Endothelial cell of umbilical vein (primary cell): Measurements from ENCODE around the gene FUT7. TPM values are rescaled to one million over a fixed set of nuclear protein-coding genes. Genes with fewer than 3 reads are reported as not detected.

ENCODE experiments used
- Bru-seq: library from RNA; stranded (reverse); fragments of 400-500 nt; gene quantifications from one replicate; lab custom pipeline; 2021; lab: Mats Ljungman, UMichigan
- BruChase-seq, 2 experiments: library from RNA; stranded (reverse); fragments of 400-500 nt; gene quantifications; one replicate each; lab custom pipeline; 2021; lab: Mats Ljungman, UMichigan
- BruUV-seq: library from RNA; stranded (reverse); fragments of 400-500 nt; replicated peaks from 2 replicates; lab custom pipeline; 2021; lab: Mats Ljungman, UMichigan
- CTCF ChIA-PET: fragments of 300-600, 350-600 bp; sonication (Branson Sonifier 250); formaldehyde crosslinking; loops from one replicate; lab custom pipeline; 2021; ENCODE audit warnings: antibody characterized with exemption, inconsistent platforms; lab: Charles Lee
- POLR2A ChIA-PET: fragments of 300-600, 350-600 bp; sonication (Branson Sonifier 250); formaldehyde crosslinking; loops from one replicate; lab custom pipeline; 2021; ENCODE audit warnings: antibody characterized with exemption, inconsistent platforms; lab: Charles Lee
- DNase-seq: peaks from one replicate; pipeline ENCODE4 v3.0.0-alpha.2; 2011; ENCODE audit warnings: low read depth, low spot score
- FAIRE-seq: peaks from 2 replicates; lab custom pipeline; 2011; peaks lifted over from hg19 to GRCh38; lab: Jason Lieb, UNC
- H2AFZ ChIP-seq: 2 replicates; pipeline ENCODE4 v1.6.0; 2012; ENCODE audit warnings: low read depth, low read length, control low read depth, inconsistent platforms
- H3K27ac ChIP-seq: 2 replicates; pipeline ENCODE4 v1.5.1; 2011; ENCODE audit warnings: low read depth, mild to moderate bottlenecking, control low read depth, low read length, moderate library complexity; ENCODE audit not compliant: insufficient read depth
- H3K27me3 ChIP-seq, 2 experiments: 2 replicates each; pipeline versions ENCODE4 v1.6.0 to v1.6.1; 2011; ENCODE audit warnings: low read length in 2 of 2, mixed read lengths in 1 of 2; ENCODE audit not compliant: control insufficient read depth in 2 of 2, insufficient read depth in 2 of 2
- H3K36me3 ChIP-seq, 2 experiments: 2 replicates in 1 of 2; 3 replicates in 1 of 2; pipeline ENCODE4 v1.5.1; 2011; ENCODE audit warnings: low read length in 2 of 2, mild to moderate bottlenecking in 1 of 2, moderate library complexity in 1 of 2; ENCODE audit not compliant: control insufficient read depth in 2 of 2, insufficient read depth in 2 of 2; ENCODE audit errors: extremely low read depth in 1 of 2
- H3K4me1 ChIP-seq: 3 replicates; pipeline ENCODE4 v1.5.1; 2011; ENCODE audit warnings: mild to moderate bottlenecking, low read length; ENCODE audit not compliant: control insufficient read depth, insufficient read depth; ENCODE audit errors: extremely low read depth
- H3K4me2 ChIP-seq: 2 replicates; pipeline ENCODE4 v1.6.1; 2011; ENCODE audit warnings: low read length, control low read depth, mixed read lengths; ENCODE audit not compliant: insufficient read depth
- H3K4me3 ChIP-seq, 3 experiments: fragments of 200-600 bp in 1 of 3; sonication (generic), shearing (Covaris generic) in 1 of 3; replicated peaks in 1 of 3; 2 replicates each; pipeline ENCODE4 v1.5.1; 2011 to 2016; ENCODE audit warnings: control low read depth in 3 of 3, low read length in 3 of 3, mild to moderate bottlenecking in 2 of 3, inconsistent platforms in 1 of 3, low read depth in 1 of 3, moderate library complexity in 1 of 3; ENCODE audit not compliant: insufficient read depth in 1 of 3
- H3K79me2 ChIP-seq: 2 replicates; pipeline ENCODE4 v1.6.0; 2012; ENCODE audit warnings: low read length, inconsistent platforms; ENCODE audit not compliant: control insufficient read depth, insufficient read depth
- H3K9ac ChIP-seq: replicated peaks from 2 replicates; pipeline ENCODE3; 2011; ENCODE audit warnings: low read length, control low read depth; ENCODE audit not compliant: insufficient read depth; ENCODE audit errors: extremely low read depth
- H3K9me1 ChIP-seq: replicated peaks from 3 replicates; pipeline ENCODE4 v1.6.0; 2011; ENCODE audit warnings: mild to moderate bottlenecking, low read length; ENCODE audit not compliant: control insufficient read depth, insufficient read depth; ENCODE audit errors: extremely low read depth
- H3K9me3 ChIP-seq: replicated peaks from 2 replicates; pipeline ENCODE4 v1.5.1; 2012; ENCODE audit warnings: low read length, inconsistent platforms; ENCODE audit not compliant: control insufficient read depth, insufficient read depth
- H4K20me1 ChIP-seq: replicated peaks from 2 replicates; pipeline ENCODE3; 2011; ENCODE audit warnings: mild to moderate bottlenecking, low read length; ENCODE audit not compliant: control insufficient read depth, insufficient read depth; ENCODE audit errors: extremely low read depth
- EZH2 ChIP-seq: IDR thresholded peaks from 2 replicates; pipeline ENCODE4 v1.6.1; 2012; ENCODE audit warnings: borderline replicate concordance, low read depth, mild to moderate bottlenecking, moderate library complexity, low read length, inconsistent platforms; ENCODE audit not compliant: severe bottlenecking
- FOS ChIP-seq: IDR thresholded peaks from 2 replicates; pipeline ENCODE4 v1.6.1; 2011; ENCODE audit warnings: mild to moderate bottlenecking, low read length, moderate library complexity, borderline replicate concordance; ENCODE audit not compliant: insufficient read depth
- GATA2 ChIP-seq: IDR thresholded peaks from 2 replicates; pipeline ENCODE4 v1.7.0; 2011; ENCODE audit warnings: low read depth, mild to moderate bottlenecking, moderate library complexity, mixed read lengths, low read length; ENCODE audit not compliant: insufficient read length, insufficient read depth
- JUN ChIP-seq: IDR thresholded peaks from 2 replicates; pipeline ENCODE4 v1.6.1; 2011; ENCODE audit warnings: borderline replicate concordance, low read depth; ENCODE audit not compliant: insufficient read length, insufficient read depth
- MYC ChIP-seq: IDR thresholded peaks from one replicate; pipeline ENCODE4 v1.6.1; 2011; ENCODE audit warnings: mild to moderate bottlenecking, low read depth, low read length
- POLR2A ChIP-seq: IDR thresholded peaks from 2 replicates; pipeline ENCODE4 v1.6.1; 2012; ENCODE audit warnings: low read depth, mild to moderate bottlenecking, control low read depth, low read length
- POLR2AphosphoS5 ChIP-seq: IDR thresholded peaks from 2 replicates; pipeline ENCODE4 v1.6.1; 2012; ENCODE audit warnings: low read depth, mild to moderate bottlenecking, control low read depth, low read length, moderate library complexity; ENCODE audit not compliant: insufficient read depth
- dilution Hi-C: fragments of 300-500 bp; cut with MboI; formaldehyde crosslinking; loops from one replicate; pipeline ENCODE4 v1.15.0; 2019; ENCODE audit warnings: low sequenced_read_pairs; ENCODE audit not compliant: extremely low pct_ligation_motif_present
- intact Hi-C: fragments of 100-400 bp; cut with micrococcal nuclease; formaldehyde crosslinking; loops from one replicate; pipeline ENCODE4 v1.10.0; 2022
- long read RNA-seq: library from polyadenylated mRNA; stranded (forward); transcript quantifications from one replicate; pipeline ENCODE4 v2.0.0, GENCODE V29; 2021
- polyA minus RNA-seq, 3 experiments: library from RNA; depleted of rRNA, polyadenylated mRNA; stranded (reverse); fragments of >200 nt; gene quantifications; 1 replicate in 1 of 3; 2 replicates in 2 of 3; pipeline ENCODE4 v1.2.3, GENCODE V29; 2011
- polyA plus RNA-seq, 4 experiments: library from polyadenylated mRNA; depleted of rRNA in 3 of 4; stranded (reverse) in 3 of 4; unstranded in 1 of 4; fragments of >200 nt; gene quantifications; 2 replicates each; pipeline versions ENCODE4 v1.2.1 to v1.2.3, GENCODE V29; 2011 to 2012; ENCODE audit warnings: missing spikeins in 1 of 4
- total RNA-seq: library from RNA; stranded (reverse); gene quantifications from 2 replicates; pipeline ENCODE4 v1.2.3, GENCODE V29; 2021
- TF ChIP-seq, protein P1 (sequence below), 2 donors: IDR thresholded peaks; 1 replicate in 1 of 2; 2 replicates in 1 of 2; pipeline ENCODE4 v1.5.1; 2011; ENCODE audit warnings: low read length in 2 of 2, mild to moderate bottlenecking in 2 of 2, moderate library complexity in 2 of 2, control low read depth in 1 of 2, inconsistent platforms in 1 of 2, low read depth in 1 of 2; ENCODE audit not compliant: insufficient read depth in 1 of 2; ENCODE audit errors: extremely low read depth in 1 of 2
- TF ChIP-seq, protein P2 (sequence below): IDR thresholded peaks from 2 replicates; pipeline ENCODE4 v1.6.1; 2011; ENCODE audit not compliant: insufficient read depth, insufficient read length

FUT7 gene, protein sequence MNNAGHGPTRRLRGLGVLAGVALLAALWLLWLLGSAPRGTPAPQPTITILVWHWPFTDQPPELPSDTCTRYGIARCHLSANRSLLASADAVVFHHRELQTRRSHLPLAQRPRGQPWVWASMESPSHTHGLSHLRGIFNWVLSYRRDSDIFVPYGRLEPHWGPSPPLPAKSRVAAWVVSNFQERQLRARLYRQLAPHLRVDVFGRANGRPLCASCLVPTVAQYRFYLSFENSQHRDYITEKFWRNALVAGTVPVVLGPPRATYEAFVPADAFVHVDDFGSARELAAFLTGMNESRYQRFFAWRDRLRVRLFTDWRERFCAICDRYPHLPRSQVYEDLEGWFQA
- not detected in 2 replicates for total RNA-seq
- polyA plus RNA-seq = not detected in 2 replicates
- not detected in 2 replicates for polyA plus RNA-seq (2011; cell fraction: cytosol; rRNA removed)
- polyA plus RNA-seq (2011; cell fraction: nucleus; rRNA removed) = not detected in 2 replicates
- not detected in 2 replicates for polyA plus RNA-seq (2012)
- 0.13 TPM in 1 of 2 replicates, not detected in the other for polyA minus RNA-seq
- polyA minus RNA-seq (2011; cell fraction: cytosol; rRNA and poly(A)+ RNA removed) = not detected
- not detected in 2 replicates for polyA minus RNA-seq (2011; cell fraction: nucleus; rRNA and poly(A)+ RNA removed)
- not detected for Bru-seq, nascent RNA
- BruChase-seq, experiment 1, labeled RNA remaining after a 6-hour chase = percentile 64 among the genes with signal in this experiment
- BruChase-seq, experiment 2, labeled RNA remaining after a 2-hour chase = percentile 12 among the genes with signal in this experiment
- long read RNA-seq = 0 reads

DNA sequence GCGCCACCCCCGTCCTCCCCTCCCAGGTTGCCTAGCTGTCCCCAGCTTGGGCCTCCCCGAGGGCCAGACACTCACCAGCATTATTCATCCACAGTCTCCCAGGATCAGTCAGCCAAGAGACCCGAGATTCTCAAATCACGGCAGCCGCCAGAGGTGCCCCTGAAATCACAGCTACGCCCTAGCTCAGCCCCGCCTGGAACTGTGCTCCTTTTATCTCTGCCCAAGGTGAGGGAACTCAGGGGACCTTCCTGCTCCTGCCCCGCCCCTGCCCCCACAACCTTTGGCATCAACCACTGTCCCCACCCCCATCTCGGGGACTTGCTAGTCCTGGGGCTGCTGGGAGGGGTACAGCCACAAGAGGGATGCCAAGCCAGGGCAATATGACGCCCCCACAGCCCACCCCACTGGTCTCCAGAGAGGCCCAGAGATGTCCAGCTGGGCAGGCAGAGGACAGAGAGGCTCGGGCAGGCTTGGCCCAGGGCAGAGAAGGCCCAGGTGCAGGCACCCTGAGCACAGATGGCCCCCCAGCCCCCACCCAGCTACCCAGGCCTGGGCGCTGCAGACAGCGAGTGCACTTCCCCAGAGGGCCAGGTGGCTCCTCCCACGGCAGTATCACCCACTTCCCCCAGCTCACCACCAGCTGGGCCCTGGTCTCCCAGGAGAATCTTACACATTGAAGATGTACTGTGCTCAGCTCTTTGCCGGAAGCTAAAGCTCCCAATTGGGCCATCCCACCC, at the start of gene FUT7:
Gene FUT7, minus strand, starts transcription at position 185 of the 737 bp plus-strand sequence. Its CDS starts 97 bp downstream, at position 88.
- BruUV-seq = no TSS peak
- Histone ChIP-seq H3K79me2 (no peaks in the 10 kb centered on the region), H3K4me2 (no peak within 1 kb of the TSS), H3K36me3 (no peaks in the 10 kb centered on the region), H4K20me1 (no peaks in the 10 kb centered on the region), H3K9ac (no peak within 1 kb of the TSS), H3K27ac (no peak within 1 kb of the TSS), H3K9me3 (no peaks in the 10 kb centered on the region), H3K27me3 (no peaks in the 10 kb centered on the region), H3K4me1 (peaks cover 11% of the 10 kb centered on the region), H3K4me3 (no peak within 1 kb of the TSS), H2AFZ (no peak within 1 kb of the TSS), H3K9me1 (no peaks in the 10 kb centered on the region)
- ChIA-PET POLR2A (no interaction called here), CTCF (interaction anchor here (0.6 to 1.0 kb wide), 3 partner anchors 15 to 40 kb away, joined by 3 to 4 read pairs (median 3); partner anchors contain the start of gene PAXX)
- no peak for TF ChIP-seq POLR2AphosphoS5
- TF ChIP-seq JUN = no peak
- no peak for TF ChIP-seq EZH2
- TF ChIP-seq POLR2A = no peak
- TF ChIP-seq, protein P1, sequence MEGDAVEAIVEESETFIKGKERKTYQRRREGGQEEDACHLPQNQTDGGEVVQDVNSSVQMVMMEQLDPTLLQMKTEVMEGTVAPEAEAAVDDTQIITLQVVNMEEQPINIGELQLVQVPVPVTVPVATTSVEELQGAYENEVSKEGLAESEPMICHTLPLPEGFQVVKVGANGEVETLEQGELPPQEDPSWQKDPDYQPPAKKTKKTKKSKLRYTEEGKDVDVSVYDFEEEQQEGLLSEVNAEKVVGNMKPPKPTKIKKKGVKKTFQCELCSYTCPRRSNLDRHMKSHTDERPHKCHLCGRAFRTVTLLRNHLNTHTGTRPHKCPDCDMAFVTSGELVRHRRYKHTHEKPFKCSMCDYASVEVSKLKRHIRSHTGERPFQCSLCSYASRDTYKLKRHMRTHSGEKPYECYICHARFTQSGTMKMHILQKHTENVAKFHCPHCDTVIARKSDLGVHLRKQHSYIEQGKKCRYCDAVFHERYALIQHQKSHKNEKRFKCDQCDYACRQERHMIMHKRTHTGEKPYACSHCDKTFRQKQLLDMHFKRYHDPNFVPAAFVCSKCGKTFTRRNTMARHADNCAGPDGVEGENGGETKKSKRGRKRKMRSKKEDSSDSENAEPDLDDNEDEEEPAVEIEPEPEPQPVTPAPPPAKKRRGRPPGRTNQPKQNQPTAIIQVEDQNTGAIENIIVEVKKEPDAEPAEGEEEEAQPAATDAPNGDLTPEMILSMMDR (IDR thresholded peaks at IDR 0.05; ENCODE audit: extremely low read depth in 1 of 2, insufficient read depth in 1 of 2, low read depth in 1 of 2, low read length in 2 of 2) = no peak
- TF ChIP-seq MYC = no peak
- TF ChIP-seq, protein P2, sequence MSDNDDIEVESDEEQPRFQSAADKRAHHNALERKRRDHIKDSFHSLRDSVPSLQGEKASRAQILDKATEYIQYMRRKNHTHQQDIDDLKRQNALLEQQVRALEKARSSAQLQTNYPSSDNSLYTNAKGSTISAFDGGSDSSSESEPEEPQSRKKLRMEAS = no peak
- no peak for TF ChIP-seq FOS
- TF ChIP-seq GATA2 = no peak
- DNase-seq (no peak), FAIRE-seq (no peak)
- intact Hi-C loops = no loop called here
- dilution Hi-C loops = no loop called here
